T47D (cell line): ENCODE measurements around the gene PRDM2.

Experiments
- DNase-seq, 2 experiments: peaks; one replicate each; pipeline versions ENCODE4 v3.0.0 to v3.0.0-alpha.2; 2011 to 2012; ENCODE audit warnings: low read depth in 1 of 2, low spot score in 1 of 2
- JUND ChIP-seq: IDR thresholded peaks from 2 replicates; pipeline ENCODE4 v1.6.1; 2012; ENCODE audit warnings: low read depth
- in situ Hi-C: cut with HindIII; loops from 2 replicates; pipeline ENCODE4 v1.10.0; 2016; ENCODE audit warnings: low sequenced_read_pairs, low pct_unique_long_range_greater_than_20kb

Gene PRDM2

GRCh38 chr1:13809461-13810159 is 109.6 kb downstream of the PRDM2 start:
- DNase-seq: no peak
- TF ChIP-seq JUND: no peak
- in situ Hi-C loops: no loop called here

- in situ Hi-C loops: no loop called here
- DNase-seq: no peak
- no peak for TF ChIP-seq JUND
Observed at GRCh38 chr1:13812456-13813397, 112.7 kb downstream of the PRDM2 start.

- no peak for DNase-seq
- in situ Hi-C loops: no loop called here
- TF ChIP-seq JUND: no peak
Observed at GRCh38 chr1:13813398-13814012, 113.5 kb downstream of the PRDM2 start.

GRCh38 chr1:13814131-13814530 is 114.1 kb downstream of the PRDM2 start:
- no peak for DNase-seq
- in situ Hi-C loops: no loop called here
- TF ChIP-seq JUND: no peak

GRCh38 chr1:13816016-13816760 is 116.2 kb downstream of the PRDM2 start:
- no peak for TF ChIP-seq JUND
- DNase-seq: no peak
- in situ Hi-C loops: no loop called here

- in situ Hi-C loops: no loop called here
- no peak for TF ChIP-seq JUND
- DNase-seq: no peak
Observed at GRCh38 chr1:13817906-13818305, 117.9 kb downstream of the PRDM2 start.

GRCh38 chr1:13818926-13819325 is 118.9 kb downstream of the PRDM2 start:
- no peak for DNase-seq
- in situ Hi-C loops: no loop called here
- no peak for TF ChIP-seq JUND

- in situ Hi-C loops: no loop called here
- TF ChIP-seq JUND: no peak
- DNase-seq: no peak
Observed at GRCh38 chr1:13819642-13820041, 119.7 kb downstream of the PRDM2 start.

GRCh38 chr1:13820055-13820454 is 120.1 kb downstream of the PRDM2 start:
- TF ChIP-seq JUND: no peak
- DNase-seq: no peak
- in situ Hi-C loops: no loop called here

- no peak for DNase-seq
- in situ Hi-C loops: no loop called here
- TF ChIP-seq JUND: no peak
Observed at GRCh38 chr1:13820456-13820855, 120.5 kb downstream of the PRDM2 start.

- TF ChIP-seq JUND: no peak
- DNase-seq: no peak
- in situ Hi-C loops: no loop called here
Observed at GRCh38 chr1:13823126-13823880, 123.3 kb downstream of the PRDM2 start.

GRCh38 chr1:13823936-13824335 is 123.9 kb downstream of the PRDM2 start:
- in situ Hi-C loops: no loop called here
- DNase-seq: no peak
- no peak for TF ChIP-seq JUND
